HepG2 (cell line): Measurements from ENCODE around the gene MAST1. TPM values are rescaled to one million over a fixed set of nuclear protein-coding genes. Genes with fewer than 3 reads are reported as not detected.

Experiments used
- ATF2 ChIP-seq: sonication (generic); formaldehyde crosslinking; IDR thresholded peaks from 2 replicates; pipeline ENCODE4 v1.4.0; 2020; ENCODE audit warnings: missing genetic modification reagents
- HNRNPK ChIP-seq: fragments of 200-400 bp; formaldehyde crosslinking; IDR thresholded peaks from 2 replicates; pipeline ENCODE4 v1.6.1; 2018; ENCODE audit warnings: low read length, low read depth, moderate library complexity, mild to moderate bottlenecking; ENCODE audit not compliant: poor library complexity, severe bottlenecking
- LRRFIP1 ChIP-seq: sonication (generic); formaldehyde crosslinking; conservative IDR thresholded peaks from 2 replicates; pipeline ENCODE4 v1.4.0; 2020; ENCODE audit warnings: missing genetic modification reagents
- MAFG ChIP-seq: sonication (generic); formaldehyde crosslinking; IDR thresholded peaks from 2 replicates; pipeline ENCODE4 v1.5.1; 2020; ENCODE audit warnings: mild to moderate bottlenecking, missing genetic modification reagents
- NAIF1 ChIP-seq: sonication (generic); formaldehyde crosslinking; IDR thresholded peaks from 2 replicates; pipeline ENCODE4 v1.5.0; 2020; ENCODE audit warnings: mild to moderate bottlenecking, missing genetic modification reagents, borderline replicate concordance
- SYNCRIP ChIP-seq: fragments of 200-400 bp; formaldehyde crosslinking; IDR thresholded peaks from 2 replicates; pipeline ENCODE4 v1.6.1; 2018; ENCODE audit warnings: mild to moderate bottlenecking, low read depth, low read length; ENCODE audit not compliant: insufficient read depth
- TAF15 ChIP-seq: fragments of 200-400 bp; formaldehyde crosslinking; IDR thresholded peaks from one replicate; pipeline ENCODE4 v1.6.1; 2018; ENCODE audit warnings: mild to moderate bottlenecking, low read depth, low read length; ENCODE audit not compliant: poor library complexity, severe bottlenecking
- ZNF33B ChIP-seq: sonication (generic); formaldehyde crosslinking; IDR thresholded peaks from 2 replicates; pipeline ENCODE4 v1.5.1; 2020; ENCODE audit warnings: mild to moderate bottlenecking, missing genetic modification reagents
- ZNF574 ChIP-seq: sonication (generic); formaldehyde crosslinking; IDR thresholded peaks from 2 replicates; pipeline ENCODE4 v1.4.0; 2020; ENCODE audit warnings: missing genetic modification reagents
- polyA plus RNA-seq, 8 experiments: library from polyadenylated mRNA; depleted of rRNA in 3 of 8; stranded (reverse) in 7 of 8; unstranded in 1 of 8; fragments of >200 nt; fragmentation: Illumina TruSeq in 4 of 8; extraction: Trizol in 4 of 8; gene quantifications; 2 replicates each; pipeline versions ENCODE4 v1.2.1 to v1.2.3, GENCODE V29; 2011 to 2016; ENCODE audit warnings: low read depth in 4 of 8, missing spikeins in 1 of 8, mixed read lengths in 1 of 8; ENCODE audit not compliant: insufficient read depth in 1 of 8
- total RNA-seq, 5 experiments: library from RNA; depleted of rRNA; stranded (reverse); fragments of >200 nt; fragmentation: Illumina TruSeq; extraction: Trizol; gene quantifications; 2 replicates each; pipeline ENCODE4 v1.2.3, GENCODE V29; 2016; ENCODE audit warnings: low read depth in 1 of 5
- TF ChIP-seq, protein P1 (sequence below), 2 experiments: sonication (generic) in 1 of 2; formaldehyde crosslinking in 1 of 2; IDR thresholded peaks; 2 replicates each; pipeline versions ENCODE4 v1.6.1 to v1.9.0; 2014 to 2022; ENCODE audit warnings: antibody characterized with exemption in 1 of 2, borderline replicate concordance in 1 of 2, inconsistent platforms in 1 of 2, low read depth in 1 of 2, missing genetic modification reagents in 1 of 2
- TF ChIP-seq, protein P2 (sequence below): sonication (generic); formaldehyde crosslinking; IDR thresholded peaks from 2 replicates; pipeline ENCODE4 v1.4.0; 2020; ENCODE audit warnings: low read depth, mild to moderate bottlenecking, missing genetic modification reagents

The MAST1 gene
- total and polyA plus RNA-seq, 2 of the 13 experiments (the other 11 are each of a cell fraction or from before 2014, with no cell fraction given): 0.73 to 4.7 TPM

GRCh38 chr19:12847159-12848139 is 9.1 kb downstream of the MAST1 start (continued):
- no peak for TF ChIP-seq HNRNPK
- TF ChIP-seq ZNF574: peak; percentile 71
- no peak for TF ChIP-seq TAF15
- TF ChIP-seq ZNF33B: no peak
- TF ChIP-seq LRRFIP1 (CRISPR knock-in tag): no peak
- TF ChIP-seq, protein P1, sequence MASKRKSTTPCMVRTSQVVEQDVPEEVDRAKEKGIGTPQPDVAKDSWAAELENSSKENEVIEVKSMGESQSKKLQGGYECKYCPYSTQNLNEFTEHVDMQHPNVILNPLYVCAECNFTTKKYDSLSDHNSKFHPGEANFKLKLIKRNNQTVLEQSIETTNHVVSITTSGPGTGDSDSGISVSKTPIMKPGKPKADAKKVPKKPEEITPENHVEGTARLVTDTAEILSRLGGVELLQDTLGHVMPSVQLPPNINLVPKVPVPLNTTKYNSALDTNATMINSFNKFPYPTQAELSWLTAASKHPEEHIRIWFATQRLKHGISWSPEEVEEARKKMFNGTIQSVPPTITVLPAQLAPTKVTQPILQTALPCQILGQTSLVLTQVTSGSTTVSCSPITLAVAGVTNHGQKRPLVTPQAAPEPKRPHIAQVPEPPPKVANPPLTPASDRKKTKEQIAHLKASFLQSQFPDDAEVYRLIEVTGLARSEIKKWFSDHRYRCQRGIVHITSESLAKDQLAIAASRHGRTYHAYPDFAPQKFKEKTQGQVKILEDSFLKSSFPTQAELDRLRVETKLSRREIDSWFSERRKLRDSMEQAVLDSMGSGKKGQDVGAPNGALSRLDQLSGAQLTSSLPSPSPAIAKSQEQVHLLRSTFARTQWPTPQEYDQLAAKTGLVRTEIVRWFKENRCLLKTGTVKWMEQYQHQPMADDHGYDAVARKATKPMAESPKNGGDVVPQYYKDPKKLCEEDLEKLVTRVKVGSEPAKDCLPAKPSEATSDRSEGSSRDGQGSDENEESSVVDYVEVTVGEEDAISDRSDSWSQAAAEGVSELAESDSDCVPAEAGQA (IDR thresholded peaks at IDR 0.05; ENCODE audit: low read depth): no peak
- TF ChIP-seq, protein P1 (CRISPR knock-in tag; IDR thresholded peaks at IDR 0.05; ENCODE audit: borderline replicate concordance): no peak
- TF ChIP-seq NAIF1 (CRISPR knock-in tag): peak; percentile 99
- no peak for TF ChIP-seq SYNCRIP
- no peak for TF ChIP-seq MAFG (CRISPR knock-in tag)
- TF ChIP-seq, protein P2, sequence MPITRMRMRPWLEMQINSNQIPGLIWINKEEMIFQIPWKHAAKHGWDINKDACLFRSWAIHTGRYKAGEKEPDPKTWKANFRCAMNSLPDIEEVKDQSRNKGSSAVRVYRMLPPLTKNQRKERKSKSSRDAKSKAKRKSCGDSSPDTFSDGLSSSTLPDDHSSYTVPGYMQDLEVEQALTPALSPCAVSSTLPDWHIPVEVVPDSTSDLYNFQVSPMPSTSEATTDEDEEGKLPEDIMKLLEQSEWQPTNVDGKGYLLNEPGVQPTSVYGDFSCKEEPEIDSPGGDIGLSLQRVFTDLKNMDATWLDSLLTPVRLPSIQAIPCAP (CRISPR knock-in tag): no peak
- no peak for TF ChIP-seq ATF2
